OCI-LY7 (cell line): Measurements from ENCODE around the gene INPP5A.

ENCODE experiments used
- EZH2phosphoT487 ChIP-seq: fragments of 200-600 bp; sonication (generic); IDR thresholded peaks from 2 replicates; pipeline ENCODE4 v1.6.1; 2018; ENCODE audit warnings: low read depth, borderline replicate concordance, mild to moderate bottlenecking, mixed run types, antibody characterized with exemption, low read length, moderate library complexity, mixed read lengths
- TF ChIP-seq, protein P1 (sequence below): fragments of 200-600 bp; sonication (generic); conservative IDR thresholded peaks from 2 replicates; pipeline ENCODE4 v1.5.1; 2014; ENCODE audit warnings: mild to moderate bottlenecking, antibody characterized with exemption, low read length, moderate library complexity, mixed read lengths

GRCh38 chr10:132562916-132563456 lies 25.4 kb downstream of the INPP5A start:
- TF ChIP-seq, protein P1, sequence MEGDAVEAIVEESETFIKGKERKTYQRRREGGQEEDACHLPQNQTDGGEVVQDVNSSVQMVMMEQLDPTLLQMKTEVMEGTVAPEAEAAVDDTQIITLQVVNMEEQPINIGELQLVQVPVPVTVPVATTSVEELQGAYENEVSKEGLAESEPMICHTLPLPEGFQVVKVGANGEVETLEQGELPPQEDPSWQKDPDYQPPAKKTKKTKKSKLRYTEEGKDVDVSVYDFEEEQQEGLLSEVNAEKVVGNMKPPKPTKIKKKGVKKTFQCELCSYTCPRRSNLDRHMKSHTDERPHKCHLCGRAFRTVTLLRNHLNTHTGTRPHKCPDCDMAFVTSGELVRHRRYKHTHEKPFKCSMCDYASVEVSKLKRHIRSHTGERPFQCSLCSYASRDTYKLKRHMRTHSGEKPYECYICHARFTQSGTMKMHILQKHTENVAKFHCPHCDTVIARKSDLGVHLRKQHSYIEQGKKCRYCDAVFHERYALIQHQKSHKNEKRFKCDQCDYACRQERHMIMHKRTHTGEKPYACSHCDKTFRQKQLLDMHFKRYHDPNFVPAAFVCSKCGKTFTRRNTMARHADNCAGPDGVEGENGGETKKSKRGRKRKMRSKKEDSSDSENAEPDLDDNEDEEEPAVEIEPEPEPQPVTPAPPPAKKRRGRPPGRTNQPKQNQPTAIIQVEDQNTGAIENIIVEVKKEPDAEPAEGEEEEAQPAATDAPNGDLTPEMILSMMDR, result no peak
- TF ChIP-seq EZH2phosphoT487, result no peak
